GM18909 (cell line): ENCODE results near the gene FCHSD1.
A peak's percentile ranks its signal among the peaks of the same experiment; 100 is the strongest.

Experiments used
- ATAC-seq: cut with Tn5 transposase; IDR thresholded peaks from one replicate; pipeline ENCODE4 v1.9.1; 2021; ENCODE audit warnings: mild to moderate bottlenecking; ENCODE audit not compliant: unreplicated experiment, poor library complexity

FCHSD1 gene

DNA sequence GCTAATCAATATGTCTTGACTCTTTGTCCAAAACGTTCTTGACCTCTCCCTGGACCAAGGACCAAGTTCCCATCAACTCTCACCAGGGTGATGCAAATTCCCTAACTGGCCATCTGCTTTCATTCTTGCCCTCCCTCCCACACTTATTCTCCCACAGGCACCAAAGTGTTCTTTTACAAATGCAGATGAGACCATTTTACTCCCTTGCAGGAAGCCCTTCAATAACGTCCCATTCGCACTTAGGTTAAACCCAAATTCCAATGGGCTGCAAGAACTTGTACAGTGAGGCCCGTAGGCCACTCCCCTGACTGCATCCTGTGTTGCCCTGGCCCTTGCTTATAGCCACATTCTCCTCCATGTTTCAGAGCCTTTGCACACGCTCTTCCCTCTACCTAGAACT, 23.5 kb upstream of the FCHSD1 start:
- no peak for ATAC-seq

DNA sequence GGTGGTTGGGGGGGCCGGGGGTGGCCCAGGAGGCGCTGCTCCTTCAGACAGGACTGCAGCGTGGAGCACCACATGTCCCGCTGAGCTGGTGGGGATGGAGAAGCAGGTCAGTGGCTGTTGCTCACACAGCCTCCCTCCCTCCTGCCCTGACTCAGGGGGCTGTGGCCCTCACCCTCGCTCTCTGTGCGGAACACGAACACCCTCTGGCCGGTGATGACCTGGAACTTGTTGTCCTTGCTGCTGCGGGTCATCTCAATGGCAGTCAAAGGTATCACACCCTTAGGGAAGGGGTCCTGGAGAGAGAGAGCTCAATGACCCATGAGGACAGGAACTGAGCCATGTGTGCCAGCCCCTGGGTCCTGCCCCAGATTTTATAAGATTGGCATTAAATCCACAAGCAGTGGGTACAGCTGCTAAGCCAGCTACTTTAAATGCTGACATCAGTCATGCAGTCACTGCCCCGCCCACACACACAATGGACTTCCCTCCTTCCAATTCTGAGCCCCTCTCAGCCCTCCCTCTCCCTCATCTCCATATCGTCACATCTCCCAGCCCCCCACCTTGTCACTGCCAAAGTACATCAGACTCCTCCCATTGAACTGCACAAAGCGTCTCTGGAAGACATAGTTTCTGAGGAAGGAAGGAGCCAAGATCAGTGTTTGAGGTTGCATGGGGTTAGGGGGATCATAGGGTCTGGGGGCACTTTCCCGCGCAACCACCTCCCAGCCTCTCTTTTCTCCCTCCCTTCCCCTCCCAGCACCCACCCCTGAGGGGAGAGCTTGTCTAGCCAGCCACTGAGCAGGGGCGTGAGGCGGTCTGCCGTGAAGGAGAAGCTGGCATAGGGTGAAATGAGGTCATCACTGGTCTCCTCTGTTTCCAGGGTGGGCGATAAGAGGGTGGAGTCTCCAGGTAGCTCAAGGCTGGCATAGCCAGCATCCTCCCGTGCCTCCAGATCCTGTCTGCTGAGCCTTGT, 21.9 kb upstream of the FCHSD1 start:
- ATAC-seq = no peak

DNA sequence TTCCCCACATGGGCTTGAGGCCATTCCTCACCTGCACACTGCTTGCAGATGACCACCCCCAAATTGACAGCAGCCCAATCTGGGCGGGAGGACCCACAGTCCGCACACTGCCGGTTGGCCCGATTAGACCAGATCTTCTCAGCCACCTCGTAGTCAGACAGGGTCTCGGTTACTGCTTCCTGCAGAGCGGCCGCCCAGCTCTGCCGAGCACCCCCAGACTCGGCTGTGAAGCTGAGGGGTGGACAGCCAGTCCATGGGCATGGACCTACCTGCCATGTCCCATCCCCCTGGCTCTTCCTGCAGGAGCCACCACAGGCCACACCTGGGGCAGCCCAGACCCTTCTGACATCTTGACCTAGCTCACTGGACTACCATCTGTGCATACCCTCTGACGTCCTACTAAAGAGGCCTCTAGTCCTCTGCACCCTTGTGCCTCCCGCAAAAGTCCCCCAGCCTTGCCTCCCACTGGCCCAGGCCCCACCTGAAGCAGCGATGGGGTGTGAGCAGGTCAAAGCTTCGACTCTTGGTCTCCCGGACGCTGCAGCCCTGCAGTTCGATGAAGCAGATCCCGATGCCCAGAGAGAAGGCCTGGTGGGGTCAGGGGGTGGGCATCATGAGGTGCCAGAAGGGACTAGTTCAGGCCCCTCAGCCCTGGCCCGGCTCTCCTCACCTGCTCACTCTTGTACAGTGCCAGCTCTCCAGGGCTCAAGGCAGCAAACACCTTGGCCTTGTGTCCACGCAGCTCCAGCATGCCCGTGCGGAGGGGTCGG, 21.0 kb upstream of the FCHSD1 start:
- no peak for ATAC-seq

DNA sequence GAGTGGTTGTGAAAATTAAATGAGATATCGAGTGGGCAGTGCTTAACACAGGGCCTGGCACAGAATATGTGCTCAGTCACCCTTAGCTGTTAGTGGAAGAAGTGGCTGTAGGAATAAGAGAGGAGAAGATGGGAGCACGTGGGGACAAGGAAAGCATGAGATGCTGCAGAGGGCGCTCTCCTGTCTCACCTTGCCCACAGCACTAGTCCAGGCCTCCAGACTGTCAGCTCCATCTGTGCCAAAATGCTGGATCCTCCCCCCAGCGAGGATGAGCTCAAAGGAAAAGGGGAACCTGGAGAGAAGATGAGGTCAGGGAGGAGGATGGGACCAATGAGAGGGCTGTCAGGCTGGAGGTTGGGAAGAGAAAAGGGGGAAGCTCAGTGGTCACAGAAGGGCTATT, 18.3 kb upstream of the FCHSD1 start:
- no peak for ATAC-seq

DNA sequence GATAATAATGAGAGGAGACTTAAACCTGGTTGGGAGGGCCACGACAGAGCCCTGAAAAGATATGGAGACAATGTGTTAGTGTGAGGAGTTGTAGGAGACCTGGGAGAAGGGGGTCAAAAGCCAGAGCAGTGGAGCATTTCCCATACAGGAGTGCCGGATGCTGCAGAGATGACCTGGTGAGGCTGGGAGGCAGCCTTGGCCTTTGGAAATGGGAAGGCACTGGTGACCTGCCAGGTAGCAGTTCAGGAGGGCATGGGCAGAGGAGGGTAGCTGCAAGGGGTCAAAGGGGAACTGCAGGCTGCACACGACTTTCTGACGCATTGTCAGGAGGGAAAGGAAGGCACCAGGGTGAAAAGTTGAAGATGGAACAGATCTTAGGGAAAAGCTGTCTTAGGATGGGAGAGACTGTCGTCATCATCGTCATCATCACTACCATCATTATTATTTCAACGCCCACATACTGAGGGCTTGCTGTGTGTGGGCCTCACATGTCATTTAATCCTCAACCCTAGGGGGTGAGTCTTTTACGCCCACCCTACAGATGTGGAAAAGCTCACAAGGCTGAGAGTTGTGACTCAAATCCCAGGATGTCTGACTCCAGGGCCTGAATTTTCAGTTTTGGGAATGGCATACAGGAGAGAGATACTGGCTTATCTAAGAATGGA, 17.5 kb upstream of the FCHSD1 start:
- no peak for ATAC-seq

DNA sequence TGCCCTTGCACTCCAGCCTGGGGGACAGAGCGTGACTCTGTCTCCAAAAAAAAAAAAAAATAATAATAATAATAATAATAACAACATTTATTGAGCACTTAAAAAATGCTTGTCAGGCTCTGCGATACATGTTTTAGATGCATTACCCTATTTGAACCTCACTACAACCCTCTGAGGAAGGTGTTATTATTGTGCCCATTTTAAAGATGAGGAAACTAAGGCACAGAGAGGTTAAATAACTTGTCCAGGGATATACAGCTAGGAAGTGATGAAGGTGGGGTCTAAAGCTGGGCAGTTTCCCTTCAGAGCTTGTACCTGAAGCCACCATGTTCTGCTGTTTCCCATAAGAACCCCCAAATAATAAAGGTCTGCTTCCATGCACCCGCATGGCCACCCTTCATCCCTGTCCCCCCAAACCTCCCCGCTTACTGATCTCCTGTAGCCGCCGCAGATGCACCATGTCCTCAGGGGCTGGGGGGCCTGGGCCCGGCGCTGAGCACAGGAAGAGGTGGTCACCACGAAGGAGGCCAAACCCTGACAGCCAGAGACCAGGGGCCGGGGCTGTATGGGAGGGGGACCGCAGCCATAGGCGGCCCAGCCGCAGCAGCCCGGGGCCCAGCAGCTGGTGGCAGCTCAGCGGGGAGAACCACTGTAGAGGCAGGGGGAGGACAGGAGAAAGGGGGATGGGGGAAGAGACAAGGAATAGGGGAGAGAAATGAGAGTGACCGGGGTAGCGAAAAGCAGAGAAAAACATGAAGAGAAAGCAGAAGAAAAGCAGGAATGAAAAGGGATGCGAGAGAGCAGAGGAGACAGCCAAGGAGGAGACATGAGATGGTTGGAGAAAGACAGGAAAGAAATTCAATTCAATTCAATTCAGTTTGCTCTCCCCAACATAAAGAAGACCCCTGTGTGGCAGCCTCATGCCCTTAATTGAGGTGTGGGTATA, 15.1 kb upstream of the FCHSD1 start:
- no peak for ATAC-seq

DNA sequence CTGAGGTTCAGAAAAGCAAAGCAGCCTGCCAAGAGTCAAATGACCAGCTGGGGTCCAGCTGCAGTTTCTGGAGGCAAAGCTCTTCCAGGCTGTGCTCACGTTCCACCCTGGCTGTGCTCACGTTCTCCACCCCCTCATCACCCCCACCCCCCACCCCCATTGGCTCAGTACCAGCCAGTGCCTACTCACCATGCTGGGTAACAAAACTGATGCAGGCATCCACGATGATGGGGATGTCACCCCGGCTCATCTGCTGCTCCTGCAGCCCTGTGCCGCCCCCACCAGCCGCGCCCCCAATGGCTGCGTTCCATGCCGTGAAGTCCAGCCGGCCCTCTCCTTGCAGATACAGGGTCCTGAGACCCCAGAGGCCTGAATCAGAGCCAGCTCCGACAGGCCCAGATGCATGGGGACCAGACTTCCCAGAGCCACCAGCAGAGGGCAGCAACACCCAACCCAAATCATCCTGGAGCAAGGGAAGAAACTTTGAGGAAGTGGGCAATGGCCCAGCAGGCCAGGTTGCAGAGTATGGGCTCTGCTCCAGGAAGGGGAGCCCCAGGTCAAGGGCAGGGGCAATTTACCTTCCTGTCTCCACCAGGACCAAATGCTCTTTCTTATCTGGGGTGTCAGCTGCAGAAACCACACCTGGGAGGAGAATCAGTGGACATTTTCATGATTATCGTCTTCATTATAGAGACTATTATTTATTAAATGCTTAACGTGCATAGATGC, 13.7 kb upstream of the FCHSD1 start:
- ATAC-seq = peak; percentile 89

DNA sequence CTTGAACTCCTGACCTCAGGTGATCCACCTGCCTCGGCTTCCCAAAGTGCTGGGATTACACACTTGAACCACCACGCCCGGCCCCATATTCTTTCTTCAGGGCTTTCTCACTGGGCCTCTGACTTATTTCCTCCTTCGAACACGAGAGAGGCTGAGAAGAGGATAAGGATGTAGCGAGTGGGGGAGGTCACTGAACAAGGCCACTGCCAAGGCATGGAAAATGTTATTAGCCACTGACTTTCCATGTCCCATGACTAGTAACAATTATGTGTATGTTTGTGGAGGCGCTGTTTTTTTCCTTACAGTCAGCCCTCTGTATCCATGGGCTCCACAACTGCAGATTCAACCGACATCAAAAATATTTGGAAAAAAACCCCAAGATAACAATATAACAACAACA, 12.3 kb upstream of the FCHSD1 start:
- no peak for ATAC-seq

DNA sequence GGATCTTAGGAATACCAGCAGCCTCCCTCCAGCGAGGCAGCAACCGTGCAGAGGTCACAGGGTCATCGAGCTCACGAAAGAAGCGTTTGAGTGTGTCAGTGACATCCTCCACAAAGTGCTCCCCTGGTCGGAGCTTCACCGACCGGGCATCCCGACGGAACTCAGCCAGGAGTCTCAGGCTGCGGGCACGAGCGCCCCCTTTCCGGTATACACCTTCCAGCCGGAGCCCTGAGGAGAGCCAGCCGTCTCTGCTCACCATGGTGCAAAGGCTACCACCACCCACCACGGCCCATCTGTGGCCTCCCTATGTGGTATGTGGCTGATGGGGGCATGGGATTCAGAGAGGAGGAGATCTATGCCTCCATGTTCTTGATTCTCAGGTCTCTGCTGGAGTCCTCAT, 10.8 kb upstream of the FCHSD1 start:
- no peak for ATAC-seq

DNA sequence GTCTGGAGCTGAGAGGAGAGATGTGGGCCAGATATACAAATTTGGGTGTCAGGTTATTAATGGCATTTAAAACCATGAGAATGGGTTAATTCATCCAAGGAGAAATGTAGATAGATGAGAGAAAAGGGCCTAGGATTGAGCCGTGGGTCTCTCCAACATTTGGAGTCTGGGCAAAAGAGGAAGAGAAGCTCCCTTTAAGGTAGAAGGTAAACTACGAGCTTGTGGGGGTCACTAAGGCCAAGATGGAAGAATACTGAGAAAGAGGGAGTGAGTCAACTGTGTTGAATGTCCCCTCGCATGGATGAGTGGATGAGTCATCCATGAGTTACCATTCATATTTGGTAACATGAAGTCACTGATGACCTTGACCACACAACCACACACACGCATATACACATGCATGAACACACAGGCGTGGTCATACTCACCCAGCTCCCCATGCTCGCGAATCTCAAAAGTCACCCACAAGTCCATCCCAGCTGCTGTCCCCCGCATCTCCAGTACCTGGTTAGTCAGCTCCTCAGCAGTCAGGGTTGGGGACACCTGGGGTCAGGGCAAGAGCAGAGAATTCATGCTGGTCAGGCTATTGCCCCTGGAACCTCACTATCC, 6.8 kb upstream of the FCHSD1 start:
- ATAC-seq = peak; percentile 68

DNA sequence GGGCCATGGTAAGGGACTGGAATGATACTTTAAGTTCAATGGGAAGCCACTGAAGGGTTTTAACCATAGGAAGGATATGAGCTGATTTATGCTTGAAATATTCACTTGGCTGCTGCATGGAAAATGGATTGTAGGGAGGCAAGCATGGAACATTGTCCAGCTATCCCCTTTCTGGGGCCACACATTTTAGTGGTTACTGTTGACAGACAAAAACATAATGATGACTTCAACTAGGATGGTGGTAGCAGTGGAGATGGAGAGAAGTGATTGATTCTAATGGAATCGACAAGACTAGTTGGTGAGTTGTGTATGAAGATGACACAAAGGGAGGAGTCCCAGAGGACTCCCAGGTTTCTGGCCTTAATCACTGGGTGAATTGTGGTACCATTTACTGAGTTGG, 6.2 kb upstream of the FCHSD1 start:
- no peak for ATAC-seq

DNA sequence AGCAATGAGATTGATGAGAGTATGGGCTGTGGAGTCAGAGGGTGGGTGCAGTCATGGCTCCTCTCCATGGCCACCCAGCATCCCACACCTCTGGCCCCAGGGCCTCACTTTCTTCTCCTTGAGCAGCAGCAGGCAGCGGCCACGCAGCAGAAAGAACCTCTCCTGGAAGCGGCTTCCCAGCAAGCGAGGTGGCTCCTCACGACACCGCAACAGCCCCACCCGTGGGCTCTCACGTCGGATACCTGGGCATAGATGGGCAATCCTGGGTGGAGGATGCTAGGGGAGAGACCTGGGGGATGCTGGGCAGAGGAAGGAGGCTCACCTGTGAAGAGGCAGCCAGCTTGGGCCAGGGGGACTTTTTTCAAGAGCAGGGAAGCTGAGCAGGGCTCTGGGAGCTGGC, 5.2 kb upstream of the FCHSD1 start:
- no peak for ATAC-seq

DNA sequence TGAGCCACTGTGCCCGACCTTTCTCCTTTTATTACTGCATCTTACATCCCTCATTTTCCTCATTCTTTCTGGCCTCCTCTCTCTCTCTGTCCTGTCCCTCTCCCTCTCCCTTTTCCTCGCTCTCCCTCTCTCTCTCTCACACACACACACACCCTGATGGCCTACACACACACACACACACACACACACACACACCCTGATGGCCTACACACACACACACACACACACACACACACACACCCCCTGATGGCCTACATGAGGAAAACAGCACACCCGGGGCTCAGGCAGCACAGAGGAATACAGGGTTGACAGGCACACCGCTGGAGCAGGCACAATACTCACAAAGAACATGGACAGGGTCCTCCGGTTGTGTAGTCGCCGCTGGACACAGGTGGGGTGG, 3.8 kb upstream of the FCHSD1 start:
- no peak for ATAC-seq

DNA sequence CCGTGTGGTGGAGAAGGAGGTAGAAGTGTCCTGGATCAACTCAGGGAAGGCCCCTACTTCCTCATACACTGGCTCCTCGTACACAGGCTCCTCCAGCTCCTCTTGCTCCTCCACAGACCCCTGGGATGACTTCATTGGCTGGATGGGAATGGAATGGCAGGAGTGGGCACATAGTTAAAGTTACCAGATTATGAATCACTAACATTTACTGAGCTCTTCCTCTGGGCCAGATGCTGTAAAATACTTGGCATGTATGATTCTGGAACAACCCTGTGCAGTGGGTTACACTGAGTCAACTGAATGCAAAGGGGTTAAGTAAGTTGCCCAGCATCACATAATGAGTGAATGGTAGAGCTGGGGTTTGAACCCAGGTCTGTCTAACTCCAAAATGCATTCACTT, 3.1 kb upstream of the FCHSD1 start:
- no peak for ATAC-seq

DNA sequence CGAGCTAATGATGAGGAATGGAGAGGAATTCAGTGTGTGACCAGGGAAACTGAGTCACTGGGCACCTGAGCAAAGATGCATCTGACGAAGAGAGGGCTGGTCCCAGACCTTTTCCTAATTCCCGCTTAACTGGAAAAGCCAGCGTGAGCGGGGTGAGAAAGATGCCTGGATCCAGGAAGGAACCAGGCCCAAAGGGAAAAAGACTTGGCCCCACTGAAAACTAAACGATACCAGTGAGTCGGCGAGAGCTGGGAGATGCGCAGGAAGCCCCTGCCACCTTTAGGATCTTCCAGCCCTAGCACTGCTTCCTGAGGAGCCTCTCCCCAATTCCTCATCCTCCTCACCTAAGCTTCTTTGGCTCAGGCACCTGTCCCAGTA, 499 bp upstream of the FCHSD1 start:
- ATAC-seq = no peak

DNA sequence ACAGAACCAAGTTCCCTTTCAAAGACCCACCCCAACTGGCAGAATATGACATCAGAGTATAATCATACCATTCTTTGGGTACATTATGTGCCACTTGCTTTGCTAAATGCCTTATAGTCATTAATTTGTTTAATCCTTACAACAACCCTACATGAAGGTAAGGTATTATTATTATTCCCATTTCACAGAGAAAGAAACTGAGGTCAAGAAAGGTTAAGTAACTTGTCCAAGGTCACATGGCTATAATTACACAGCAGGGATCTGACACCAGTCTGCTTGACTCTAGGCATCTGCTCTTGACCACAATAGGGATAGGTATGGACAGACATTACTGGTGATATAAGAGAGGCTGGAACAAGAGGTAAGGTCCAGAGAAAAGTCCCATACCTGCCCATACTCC, 1.2 kb downstream of the FCHSD1 start:
- no peak for ATAC-seq

DNA sequence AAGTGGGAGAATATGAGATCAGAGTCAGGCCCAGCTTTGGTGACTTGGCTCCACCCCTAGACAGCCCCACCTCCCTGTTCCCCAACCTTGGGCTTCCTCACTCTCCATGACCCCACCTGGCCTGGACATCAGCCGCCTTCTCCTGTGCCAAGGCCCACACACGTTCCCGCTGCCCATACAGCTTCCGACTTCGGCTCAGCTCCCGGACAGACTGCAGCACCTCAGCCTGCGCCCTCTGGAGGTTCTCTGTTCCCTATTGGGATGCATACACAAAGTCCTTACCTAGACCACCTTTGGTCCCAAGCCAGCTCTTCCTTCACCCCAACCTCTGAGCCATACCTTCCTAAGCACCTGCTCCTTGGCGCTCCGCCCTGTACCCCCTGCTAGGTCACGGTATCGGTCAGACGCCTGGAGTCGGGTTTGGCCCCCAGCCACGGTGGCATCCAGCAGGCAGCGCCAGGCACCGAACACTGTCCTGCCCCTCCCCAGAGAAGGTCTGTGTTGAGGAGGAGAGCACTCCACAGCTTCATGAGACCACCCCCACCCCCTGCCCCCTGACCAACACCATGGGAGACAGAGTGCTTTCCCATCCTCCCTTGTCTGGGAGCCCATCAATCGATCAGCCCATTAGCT, 2.0 kb downstream of the FCHSD1 start:
- ATAC-seq = no peak

DNA sequence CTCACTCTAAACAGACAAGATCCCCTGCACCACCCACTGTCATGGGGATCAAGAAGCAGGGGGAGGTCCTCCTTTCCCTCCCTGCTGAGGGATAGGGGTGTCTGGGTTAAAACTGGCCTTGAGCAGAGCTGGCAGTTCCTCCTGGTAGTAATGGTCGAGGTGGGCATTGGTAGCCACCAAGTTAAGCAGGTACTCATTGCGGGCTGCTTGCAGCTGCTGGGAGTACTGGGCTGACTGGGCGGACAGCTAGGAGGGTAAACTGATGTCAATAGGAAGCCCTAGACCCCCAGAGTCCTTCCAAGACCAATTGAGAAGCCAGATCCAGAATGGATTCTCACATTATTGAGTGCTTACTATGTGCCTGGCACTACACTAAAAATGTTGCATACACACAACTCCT, 3.4 kb downstream of the FCHSD1 start:
- no peak for ATAC-seq
